Activated T-helper 9 cell treated with anti-CD3 and anti-CD28 coated beads, Interleukin-2, amount 50 U/mL, for 16 hours (primary cell): Measurements from ENCODE around the gene RANBP3.

Experiments used
- DNase-seq: peaks from one replicate; pipeline ENCODE4 v3.0.0-alpha.2; 2020; ENCODE audit warnings: low read depth

Gene RANBP3

GRCh38 chr19:5925830-5926427 lies 52.0 kb downstream of the RANBP3 start:
- no peak for DNase-seq

DNA sequence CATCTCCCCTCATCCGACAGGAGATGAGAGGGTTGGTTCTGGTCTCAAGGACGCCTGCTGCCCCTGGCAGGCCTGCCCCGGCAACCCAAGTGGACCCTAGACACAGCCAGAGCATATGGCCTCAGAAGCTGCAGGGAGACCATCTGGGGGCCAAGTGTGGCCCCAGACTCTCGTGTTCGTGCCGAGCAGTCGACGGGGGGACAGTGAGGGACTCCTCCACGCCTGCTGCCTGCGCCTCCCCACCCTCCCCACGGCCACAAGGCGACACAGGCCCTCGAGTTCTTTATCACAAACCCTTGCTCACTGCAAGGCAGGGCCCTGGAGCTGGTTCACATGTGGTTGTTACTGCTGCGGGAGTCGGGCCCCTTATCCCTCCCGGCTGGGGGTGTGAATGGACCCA lies 54.6 kb downstream of the RANBP3 start:
- no peak for DNase-seq

- no peak for DNase-seq
These were observed 55.8 kb downstream of the RANBP3 start for GRCh38 chr19:5922161-5922545.

- DNase-seq, result no peak
These were observed 56.3 kb downstream of the RANBP3 start for GRCh38 chr19:5921516-5922160.

- no peak for DNase-seq
These were observed 59.4 kb downstream of the RANBP3 start for GRCh38 chr19:5918463-5919079.

- DNase-seq, result no peak
These were observed 60.4 kb downstream of the RANBP3 start for GRCh38 chr19:5917431-5918107.

DNA sequence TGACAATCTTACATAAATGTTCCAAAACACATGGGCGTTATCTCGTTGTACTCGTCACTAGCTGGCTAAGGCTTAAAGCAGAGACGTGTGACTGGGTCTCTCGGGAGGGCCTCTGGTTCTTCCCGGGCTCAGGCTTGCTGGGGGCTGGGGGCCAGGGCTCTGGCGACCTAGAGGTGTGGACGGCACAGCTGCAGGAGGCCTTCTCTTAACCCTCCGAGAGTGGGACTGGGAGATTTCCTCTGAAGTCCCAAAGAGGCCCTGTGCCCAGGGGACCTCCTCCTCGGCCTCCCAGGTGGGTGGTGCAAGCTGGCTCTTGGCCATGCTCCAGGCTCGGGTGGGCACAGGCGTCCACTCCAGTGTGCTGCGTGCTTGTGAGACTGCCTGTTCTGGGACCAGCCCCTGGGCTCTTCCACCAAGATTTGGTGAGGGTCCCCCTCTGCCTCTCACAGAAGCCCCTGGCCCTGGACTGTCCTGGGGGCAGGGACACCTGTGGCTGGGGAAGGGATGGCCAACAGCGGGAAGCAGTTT lies 61.7 kb downstream of the RANBP3 start:
- no peak for DNase-seq

- no peak for DNase-seq
These were observed 62.2 kb downstream of the RANBP3 start for GRCh38 chr19:5915782-5916165.

- DNase-seq, result no peak
These were observed 62.8 kb downstream of the RANBP3 start for GRCh38 chr19:5914946-5915781.

GRCh38 chr19:5914358-5914774 lies 63.6 kb downstream of the RANBP3 start:
- DNase-seq, result no peak

DNA sequence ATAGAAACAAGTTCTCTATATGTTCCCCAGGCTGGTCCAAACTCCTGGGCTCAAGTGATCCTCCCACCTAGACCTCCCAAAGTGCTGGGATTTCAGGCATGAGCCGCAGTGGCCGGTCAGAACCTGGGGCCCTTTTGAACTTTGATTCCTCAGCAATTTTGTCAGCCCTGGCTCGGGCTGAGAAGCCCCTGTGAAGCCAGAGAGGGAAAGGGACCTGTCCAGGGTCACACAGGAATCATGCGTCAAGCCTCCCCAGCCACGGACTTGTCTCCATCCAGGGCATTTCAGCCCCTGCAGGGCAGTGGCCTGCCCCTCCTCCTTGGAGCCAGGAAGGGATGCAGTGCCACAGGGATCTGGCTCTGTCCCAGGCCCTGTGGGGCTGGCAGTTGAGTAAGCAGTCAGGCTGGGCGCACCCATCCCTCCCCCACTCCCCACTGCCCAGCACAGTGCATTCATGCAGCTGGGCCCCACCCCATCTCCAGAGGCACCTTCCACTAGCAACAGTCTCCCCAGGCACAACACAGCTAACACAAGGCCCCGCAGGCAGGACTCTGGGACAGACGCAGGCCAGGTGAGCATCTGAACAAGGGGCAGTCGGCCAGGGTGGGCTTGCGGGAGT lies 64.1 kb downstream of the RANBP3 start, which contains the start of gene CAPS:
Gene CAPS, plus strand, starts transcription at position 516 of the 619 bp plus-strand sequence. CDS start 153 bp downstream, outside the sequence.
- DNase-seq, result no peak

- no peak for DNase-seq
These were observed 66.6 kb downstream of the RANBP3 start for GRCh38 chr19:5911366-5911765.

GRCh38 chr19:5910638-5910907 lies 67.4 kb downstream of the RANBP3 start:
- DNase-seq, result no peak

- no peak for DNase-seq
These were observed 69.0 kb downstream of the RANBP3 start for GRCh38 chr19:5908773-5909442.

GRCh38 chr19:5907241-5907640 lies 70.7 kb downstream of the RANBP3 start:
- DNase-seq, result no peak

- DNase-seq, result no peak
These were observed 72.7 kb downstream of the RANBP3 start for GRCh38 chr19:5905114-5905778.

GRCh38 chr19:5904352-5905113 lies 73.4 kb downstream of the RANBP3 start, which contains the start of gene VMAC:
Gene VMAC (plus strand): TSS chr19:5904872. CDS start chr19:5904891, 19 bp downstream.
- peak; percentile 100 for DNase-seq

- DNase-seq, result peak; percentile 95
These were observed 74.2 kb downstream of the RANBP3 start, which contains the start of gene NDUFA11 for GRCh38 chr19:5903624-5904351. Gene NDUFA11 (minus strand): TSS chr19:5903790. CDS start chr19:5903708, 82 bp downstream.
